Measurements from ENCODE around the gene GPC6. TPM values are rescaled to one million over a fixed set of nuclear protein-coding genes. Genes with fewer than 3 reads are reported as not detected.

The GPC6 gene
- total RNA-seq, 2 donors from 2014 or later = 1.6 to 4.0 TPM

DNA sequence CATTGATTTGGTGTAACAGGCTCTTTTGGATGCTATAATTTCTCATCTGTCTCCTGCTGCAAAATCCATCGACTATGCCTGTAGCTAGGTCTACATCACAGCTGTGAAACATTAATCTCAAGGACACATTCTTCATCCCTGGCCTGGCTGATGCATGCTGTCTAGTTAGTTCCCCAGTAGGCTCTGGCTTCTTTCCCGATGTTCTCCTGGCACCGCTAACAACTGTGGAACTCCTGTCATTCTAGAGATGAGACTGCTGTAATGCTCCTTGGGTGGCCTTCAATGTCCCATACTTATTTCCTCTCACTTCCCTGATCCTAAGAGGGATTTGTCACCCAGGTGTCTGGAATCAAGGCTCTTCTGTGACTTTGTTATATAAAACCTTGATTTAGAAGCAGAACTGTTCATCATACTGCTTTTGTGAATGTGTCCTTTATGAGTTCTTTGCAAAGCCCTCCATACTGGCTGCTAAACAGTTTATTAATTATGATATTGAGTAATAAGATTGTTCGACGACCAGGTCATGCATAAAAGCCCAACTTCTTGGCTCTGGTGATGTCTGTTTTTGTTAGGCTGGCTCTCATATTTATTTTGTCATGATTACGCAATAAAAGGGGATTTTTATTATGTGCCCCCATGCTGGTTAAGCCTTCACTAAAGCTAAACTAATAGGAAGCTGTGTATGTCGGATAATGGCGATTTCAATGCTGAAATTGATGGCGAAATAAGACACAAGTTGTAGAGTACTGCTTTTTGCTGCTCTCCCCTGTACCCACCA, 1025.4 kb downstream of the GPC6 start:
- Histone ChIP-seq H3K27me3 (no peaks in the 10 kb centered on the region), H3K4me3 (no peak overlapping the region), H3K36me3 (replicated peaks in 1 of 2; ENCODE audit: insufficient read depth in 1 of 2, low read depth in 2 of 2) (no peaks in the 10 kb centered on the region), H3K4me1 (no peaks in the 10 kb centered on the region), H3K9me3 (no peaks in the 10 kb centered on the region), H3K27ac (peak overlapping the region in 2 of 4 donors; percentile 6 to 22)
- intact Hi-C loops (cut with DNase I) = no loop called here
- WGBS, 2 donors = 45 to 53% methylated on average over 9 of the region's 9 CpGs
- ATAC-seq (peak; percentile 40), DNase-seq (peak in 3 of 4 donors; percentile 11 to 27 (median 13))
- TF ChIP-seq POLR2A (IDR thresholded peaks at IDR 0.05) = no peak
- TF ChIP-seq, protein P1, sequence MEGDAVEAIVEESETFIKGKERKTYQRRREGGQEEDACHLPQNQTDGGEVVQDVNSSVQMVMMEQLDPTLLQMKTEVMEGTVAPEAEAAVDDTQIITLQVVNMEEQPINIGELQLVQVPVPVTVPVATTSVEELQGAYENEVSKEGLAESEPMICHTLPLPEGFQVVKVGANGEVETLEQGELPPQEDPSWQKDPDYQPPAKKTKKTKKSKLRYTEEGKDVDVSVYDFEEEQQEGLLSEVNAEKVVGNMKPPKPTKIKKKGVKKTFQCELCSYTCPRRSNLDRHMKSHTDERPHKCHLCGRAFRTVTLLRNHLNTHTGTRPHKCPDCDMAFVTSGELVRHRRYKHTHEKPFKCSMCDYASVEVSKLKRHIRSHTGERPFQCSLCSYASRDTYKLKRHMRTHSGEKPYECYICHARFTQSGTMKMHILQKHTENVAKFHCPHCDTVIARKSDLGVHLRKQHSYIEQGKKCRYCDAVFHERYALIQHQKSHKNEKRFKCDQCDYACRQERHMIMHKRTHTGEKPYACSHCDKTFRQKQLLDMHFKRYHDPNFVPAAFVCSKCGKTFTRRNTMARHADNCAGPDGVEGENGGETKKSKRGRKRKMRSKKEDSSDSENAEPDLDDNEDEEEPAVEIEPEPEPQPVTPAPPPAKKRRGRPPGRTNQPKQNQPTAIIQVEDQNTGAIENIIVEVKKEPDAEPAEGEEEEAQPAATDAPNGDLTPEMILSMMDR (IDR thresholded peaks at IDR 0.05) = no peak

DNA sequence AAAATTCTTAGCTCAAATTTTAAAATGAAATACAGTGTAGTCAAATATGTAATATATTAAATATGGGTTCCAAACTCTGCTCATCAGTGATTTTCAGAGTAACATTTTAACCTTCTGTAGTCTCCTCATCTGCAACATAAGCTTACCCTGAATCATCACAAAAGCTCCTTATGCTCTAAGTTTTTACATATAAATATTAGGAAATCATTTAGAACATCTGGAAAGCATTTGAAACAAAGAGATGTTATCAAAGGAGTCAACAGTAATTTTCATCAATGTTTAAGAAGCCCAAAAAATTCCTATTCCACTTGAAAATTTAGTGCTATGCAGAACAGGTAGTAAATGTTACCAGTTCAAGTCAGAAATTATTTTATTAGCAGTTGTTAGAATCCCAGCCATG, 1028.1 kb downstream of the GPC6 start:
- ATAC-seq (no peak), DNase-seq (no peak)
- Histone ChIP-seq H3K9me3 (no peaks in the 10 kb centered on the region), H3K27ac (no peak overlapping the region), H3K4me1 (no peaks in the 10 kb centered on the region), H3K27me3 (no peaks in the 10 kb centered on the region), H3K4me3 (no peak overlapping the region), H3K36me3 (replicated peaks in 1 of 2; ENCODE audit: insufficient read depth in 1 of 2, low read depth in 2 of 2) (no peaks in the 10 kb centered on the region)
- no peak for TF ChIP-seq POLR2A (IDR thresholded peaks at IDR 0.05)
- TF ChIP-seq, protein P1 (IDR thresholded peaks at IDR 0.05) = no peak
- intact Hi-C loops (cut with DNase I) = no loop called here

DNA sequence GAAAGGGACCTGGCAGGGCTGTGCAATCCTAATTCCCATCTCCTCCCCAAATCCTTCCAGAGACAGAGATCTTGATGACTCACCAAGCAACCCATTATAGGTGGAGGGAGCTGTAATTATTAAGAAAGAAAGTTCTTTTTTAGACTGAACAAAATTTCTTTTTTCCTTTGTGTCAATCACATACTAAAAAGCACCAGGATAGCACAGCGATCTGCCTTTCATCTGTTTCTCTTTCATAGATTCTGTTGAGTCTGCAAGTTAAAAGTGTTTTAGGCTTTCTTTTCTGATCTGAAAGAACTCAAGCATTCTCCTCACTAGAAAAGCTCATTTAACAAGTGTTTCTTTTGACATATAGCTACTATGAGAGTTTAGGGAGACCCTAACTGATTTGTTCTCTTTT, 1030.1 kb downstream of the GPC6 start:
- Histone ChIP-seq H3K36me3 (replicated peaks in 1 of 2; ENCODE audit: insufficient read depth in 1 of 2, low read depth in 2 of 2) (no peaks in the 10 kb centered on the region), H3K9me3 (no peaks in the 10 kb centered on the region), H3K27ac (no peak overlapping the region), H3K27me3 (no peaks in the 10 kb centered on the region), H3K4me1 (no peaks in the 10 kb centered on the region), H3K4me3 (no peak overlapping the region)
- ATAC-seq (no peak), DNase-seq (no peak)
- TF ChIP-seq, protein P1 (IDR thresholded peaks at IDR 0.05) = no peak
- no peak for TF ChIP-seq POLR2A (IDR thresholded peaks at IDR 0.05)
- intact Hi-C loops (cut with DNase I) = no loop called here
- WGBS, 2 donors = 93 to 94% methylated on average over 1 of the region's 1 CpG

DNA sequence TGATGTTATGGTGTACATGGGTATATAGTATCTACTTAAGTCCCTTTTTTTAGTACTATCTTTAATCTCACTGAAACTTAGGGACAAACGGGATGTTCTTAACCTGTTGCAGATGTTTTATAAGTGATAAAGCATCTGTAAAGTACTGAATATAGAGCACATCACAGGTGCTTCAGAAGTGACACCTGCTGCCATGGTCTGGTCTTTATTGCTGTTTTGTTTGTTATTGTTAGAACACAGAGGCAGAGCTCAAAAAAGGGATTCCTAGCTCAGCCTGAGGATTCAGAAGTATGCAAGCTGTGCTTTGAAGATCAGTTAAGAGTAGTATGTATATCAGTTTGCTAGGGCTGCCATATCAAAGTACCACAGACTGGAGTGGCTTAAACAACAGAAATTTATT, 1033.4 kb downstream of the GPC6 start:
- TF ChIP-seq, protein P1 (IDR thresholded peaks at IDR 0.05) = no peak
- no peak for TF ChIP-seq POLR2A (IDR thresholded peaks at IDR 0.05)
- intact Hi-C loops (cut with DNase I) = no loop called here
- no peaks in the 10 kb centered on the region for H3K27me3 ChIP-seq
- no peaks in the 10 kb centered on the region for H3K9me3 ChIP-seq
- no peak for DNase-seq
- no peak overlapping the region for H3K27ac ChIP-seq
- H3K4me1 ChIP-seq = no peaks in the 10 kb centered on the region
- WGBS, 2 donors = 70 to 81% methylated on average over 1 of the region's 1 CpG
- ATAC-seq = no peak
- H3K4me3 ChIP-seq = no peak overlapping the region
- H3K36me3 ChIP-seq (replicated peaks in 1 of 2; ENCODE audit: insufficient read depth in 1 of 2, low read depth in 2 of 2) = no peaks in the 10 kb centered on the region

DNA sequence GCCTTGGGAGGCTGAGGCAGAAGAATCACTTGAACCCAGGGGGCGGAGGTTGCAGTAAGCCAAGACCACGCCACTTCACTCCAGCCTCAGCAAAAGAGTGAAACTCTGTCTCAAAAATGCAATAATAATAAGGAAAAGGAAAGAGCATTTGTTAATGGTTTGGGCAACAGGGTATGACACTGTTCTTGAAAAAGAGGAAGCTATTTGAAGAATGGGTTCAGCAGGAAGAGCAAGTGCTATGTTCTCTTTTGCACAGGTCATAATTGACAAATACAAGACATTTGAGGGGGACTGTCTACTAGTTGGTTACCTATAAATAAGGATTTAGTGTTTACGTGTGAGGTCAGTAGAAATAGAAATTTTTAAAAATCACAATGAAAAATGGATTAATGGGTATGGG, 1034.6 kb downstream of the GPC6 start:
- intact Hi-C loops (cut with DNase I) = no loop called here

More for the DNA sequence above, 1034.6 kb downstream of the GPC6 start:
- Histone ChIP-seq H3K4me3 (no peak overlapping the region), H3K27me3 (no peaks in the 10 kb centered on the region), H3K27ac (no peak overlapping the region), H3K36me3 (replicated peaks in 1 of 2; ENCODE audit: insufficient read depth in 1 of 2, low read depth in 2 of 2) (no peaks in the 10 kb centered on the region), H3K9me3 (no peaks in the 10 kb centered on the region), H3K4me1 (no peaks in the 10 kb centered on the region)
- no peak for DNase-seq
- TF ChIP-seq, protein P1 (IDR thresholded peaks at IDR 0.05) = no peak
- TF ChIP-seq POLR2A (IDR thresholded peaks at IDR 0.05) = no peak
- 83 to 88% methylated on average over 3 of the region's 3 CpGs for WGBS, 2 donors
- ATAC-seq = no peak
